Measurements from ENCODE around the gene C20orf202. TPM values are rescaled to one million over a fixed set of nuclear protein-coding genes. Genes with fewer than 3 reads are reported as not detected.

C20orf202 gene
- total RNA-seq, 1 donor from 2014 or later: not detected

- no peak for TF ChIP-seq CTCF (IDR thresholded peaks at IDR 0.05; ENCODE audit: insufficient read depth, low read length, poor library complexity, severe bottlenecking)
- H3K4me3 ChIP-seq (ENCODE audit: low read depth, low read length): no peak overlapping the region
- H3K27me3 ChIP-seq (ENCODE audit: control insufficient read depth, insufficient read depth, low read length): no peaks in the 10 kb centered on the region
- H3K36me3 ChIP-seq (ENCODE audit: control insufficient read depth, insufficient read depth, low read length): no peaks in the 10 kb centered on the region
- DNase-seq (ENCODE audit: low read depth): no peak
Observed at GRCh38 chr20:1224205-1224890, 21.1 kb downstream of the C20orf202 start.

- no peaks in the 10 kb centered on the region for H3K27me3 ChIP-seq (ENCODE audit: control insufficient read depth, insufficient read depth, low read length)
- no peak for TF ChIP-seq CTCF (IDR thresholded peaks at IDR 0.05; ENCODE audit: insufficient read depth, low read length, poor library complexity, severe bottlenecking)
- DNase-seq (ENCODE audit: low read depth): no peak
- peak overlapping the region; percentile 52 for H3K4me3 ChIP-seq (ENCODE audit: low read depth, low read length)
- H3K36me3 ChIP-seq (ENCODE audit: control insufficient read depth, insufficient read depth, low read length): no peaks in the 10 kb centered on the region
Observed at GRCh38 chr20:1225263-1225782, 22.1 kb downstream of the C20orf202 start.

- no peak for TF ChIP-seq CTCF (IDR thresholded peaks at IDR 0.05; ENCODE audit: insufficient read depth, low read length, poor library complexity, severe bottlenecking)
- DNase-seq (ENCODE audit: low read depth): no peak
- Histone ChIP-seq H3K4me3 (ENCODE audit: low read depth, low read length) (peak within 1 kb of the TSS; percentile 52), H3K36me3 (ENCODE audit: control insufficient read depth, insufficient read depth, low read length) (no peaks in the 10 kb centered on the region), H3K27me3 (ENCODE audit: control insufficient read depth, insufficient read depth, low read length) (no peaks in the 10 kb centered on the region)
Observed at GRCh38 chr20:1225783-1226654, 22.8 kb downstream of the C20orf202 start, which contains the start of gene RAD21L1. Gene RAD21L1, plus strand, starts transcription at chr20:1226044. Its CDS starts 2,410 bp downstream, at chr20:1228454.

GRCh38 chr20:1229541-1229940, 26.3 kb downstream of the C20orf202 start:
- H3K36me3 ChIP-seq (ENCODE audit: control insufficient read depth, insufficient read depth, low read length): no peaks in the 10 kb centered on the region
- no peak for DNase-seq (ENCODE audit: low read depth)
- H3K4me3 ChIP-seq (ENCODE audit: low read depth, low read length): no peak overlapping the region
- H3K27me3 ChIP-seq (ENCODE audit: control insufficient read depth, insufficient read depth, low read length): no peaks in the 10 kb centered on the region
- no peak for TF ChIP-seq CTCF (IDR thresholded peaks at IDR 0.05; ENCODE audit: insufficient read depth, low read length, poor library complexity, severe bottlenecking)

GRCh38 chr20:1232286-1233111, 29.2 kb downstream of the C20orf202 start:
- DNase-seq (ENCODE audit: low read depth): no peak
- no peaks in the 10 kb centered on the region for H3K27me3 ChIP-seq (ENCODE audit: control insufficient read depth, insufficient read depth, low read length)
- H3K4me3 ChIP-seq (ENCODE audit: low read depth, low read length): no peak overlapping the region
- H3K36me3 ChIP-seq (ENCODE audit: control insufficient read depth, insufficient read depth, low read length): no peaks in the 10 kb centered on the region
- TF ChIP-seq CTCF (IDR thresholded peaks at IDR 0.05; ENCODE audit: insufficient read depth, low read length, poor library complexity, severe bottlenecking): no peak

Measured in kidney epithelial cell (primary cell).